HFF-Myc (cell line): ENCODE measurements around the gene SLC39A2.
A peak's percentile ranks its signal among the peaks of the same experiment; 100 is the strongest.

ENCODE experiments used
- DNase-seq: peaks from one replicate; pipeline ENCODE4 v3.0.0-alpha.2; 2011; ENCODE audit warnings: low read depth; ENCODE audit errors: extremely low read depth
- H3K4me3 ChIP-seq: replicated peaks from 2 replicates; pipeline ENCODE4 v1.5.1; 2011; ENCODE audit warnings: low read depth, mild to moderate bottlenecking, control low read depth, low read length
- TF ChIP-seq, protein P1 (sequence below): IDR thresholded peaks from 2 replicates; pipeline ENCODE4 v1.5.1; 2012; ENCODE audit warnings: mild to moderate bottlenecking, low read depth, low read length, control low read depth; ENCODE audit errors: missing control alignments

Gene SLC39A2

DNA sequence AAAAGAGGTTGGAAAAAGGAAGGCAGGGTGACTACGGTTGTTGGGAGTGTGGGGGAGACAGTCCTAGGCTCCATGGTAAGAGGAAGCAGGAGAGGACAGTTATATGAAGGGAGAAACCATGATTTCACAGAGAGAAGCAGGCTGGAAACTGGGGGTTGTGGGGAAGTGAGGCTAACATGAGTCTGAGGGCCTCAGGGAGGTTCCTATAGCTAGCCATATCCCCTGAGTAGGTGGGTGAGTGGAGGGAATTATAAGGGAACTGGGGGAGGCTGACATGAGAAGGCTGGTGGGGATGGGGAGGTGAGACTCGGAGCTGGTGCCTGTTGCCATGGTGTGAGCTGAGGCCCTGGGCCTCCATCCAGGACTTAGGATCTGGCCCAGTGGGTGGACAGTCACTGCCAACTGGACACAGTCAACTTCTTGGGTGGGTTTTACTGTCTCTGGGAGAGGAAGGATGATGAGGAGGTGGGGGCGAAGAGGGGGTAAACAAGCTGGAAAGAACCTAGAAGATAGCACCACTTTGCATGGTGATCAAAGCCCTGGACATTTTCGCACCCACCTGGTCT lies 34.1 kb downstream of the SLC39A2 start:
- TF ChIP-seq, protein P1, sequence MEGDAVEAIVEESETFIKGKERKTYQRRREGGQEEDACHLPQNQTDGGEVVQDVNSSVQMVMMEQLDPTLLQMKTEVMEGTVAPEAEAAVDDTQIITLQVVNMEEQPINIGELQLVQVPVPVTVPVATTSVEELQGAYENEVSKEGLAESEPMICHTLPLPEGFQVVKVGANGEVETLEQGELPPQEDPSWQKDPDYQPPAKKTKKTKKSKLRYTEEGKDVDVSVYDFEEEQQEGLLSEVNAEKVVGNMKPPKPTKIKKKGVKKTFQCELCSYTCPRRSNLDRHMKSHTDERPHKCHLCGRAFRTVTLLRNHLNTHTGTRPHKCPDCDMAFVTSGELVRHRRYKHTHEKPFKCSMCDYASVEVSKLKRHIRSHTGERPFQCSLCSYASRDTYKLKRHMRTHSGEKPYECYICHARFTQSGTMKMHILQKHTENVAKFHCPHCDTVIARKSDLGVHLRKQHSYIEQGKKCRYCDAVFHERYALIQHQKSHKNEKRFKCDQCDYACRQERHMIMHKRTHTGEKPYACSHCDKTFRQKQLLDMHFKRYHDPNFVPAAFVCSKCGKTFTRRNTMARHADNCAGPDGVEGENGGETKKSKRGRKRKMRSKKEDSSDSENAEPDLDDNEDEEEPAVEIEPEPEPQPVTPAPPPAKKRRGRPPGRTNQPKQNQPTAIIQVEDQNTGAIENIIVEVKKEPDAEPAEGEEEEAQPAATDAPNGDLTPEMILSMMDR, result no peak
- H3K4me3 ChIP-seq, result no peak overlapping the region
- DNase-seq, result no peak

DNA sequence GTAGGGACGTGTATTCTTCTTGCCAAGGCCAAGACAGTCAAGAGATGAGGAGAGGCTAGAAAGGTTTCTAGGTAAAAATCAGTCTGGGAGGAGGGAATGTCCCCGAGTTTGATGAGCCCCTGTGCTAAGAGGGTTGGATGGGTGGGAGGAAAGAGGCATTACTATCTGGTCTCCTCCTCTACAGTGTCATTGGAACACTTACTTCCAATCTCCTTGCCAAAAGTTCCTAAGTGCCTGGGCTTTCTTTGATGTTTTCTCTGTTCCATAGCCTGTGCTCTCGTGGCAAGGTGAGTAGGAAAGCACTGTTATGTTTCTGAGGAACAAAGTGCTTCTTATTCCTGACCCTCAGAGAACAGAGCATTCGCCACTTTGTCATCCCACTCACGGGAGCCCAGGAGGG lies 35.6 kb downstream of the SLC39A2 start, which contains the start of gene RNASE13:
TSS of gene RNASE13 (minus strand) at position 101 of the 400 bp plus-strand sequence. CDS start 519 bp downstream, outside the sequence.
- TF ChIP-seq, protein P1, result no peak
- no peak within 1 kb of the TSS for H3K4me3 ChIP-seq
- no peak for DNase-seq

DNA sequence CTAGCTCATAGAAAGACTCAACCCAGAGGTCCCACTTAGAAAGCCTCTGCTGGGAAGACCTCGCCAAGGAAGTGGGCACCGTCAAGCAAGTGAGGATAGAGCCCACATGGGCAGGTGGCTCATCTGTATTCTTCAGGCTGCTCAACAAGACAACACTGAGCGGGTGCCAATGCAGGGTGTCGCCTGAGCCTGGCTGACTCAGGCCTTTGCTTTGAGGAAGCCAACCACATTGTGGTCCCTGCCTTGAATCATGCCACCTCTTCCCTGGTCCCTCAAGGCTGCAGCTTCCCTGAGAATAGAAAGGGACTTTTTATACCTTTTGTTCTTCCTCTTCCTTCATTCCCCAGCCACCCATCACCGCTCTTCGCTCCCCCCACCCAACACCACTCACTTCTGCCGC lies 37.7 kb downstream of the SLC39A2 start:
- DNase-seq, result no peak

DNA sequence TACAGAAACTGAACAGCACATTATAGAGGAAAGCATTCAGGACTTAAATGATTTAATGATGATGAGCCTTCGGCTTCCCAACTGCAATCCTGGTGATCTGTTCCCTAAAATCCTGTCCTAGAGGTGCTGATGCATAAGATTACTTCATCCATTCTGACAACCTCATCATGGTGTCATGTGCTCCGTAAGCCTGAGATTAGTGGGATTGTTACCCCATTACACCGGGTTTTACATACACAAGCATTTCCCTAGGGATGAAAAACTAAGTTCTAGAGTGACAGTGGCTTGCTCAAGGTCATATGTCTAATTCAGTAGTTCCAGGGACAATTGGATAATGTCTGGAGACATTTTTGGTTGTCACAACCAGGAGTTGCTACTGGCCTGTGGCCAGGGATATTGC lies 38.1 kb downstream of the SLC39A2 start:
- DNase-seq, result no peak
- TF ChIP-seq, protein P1, result no peak
- H3K4me3 ChIP-seq, result no peak overlapping the region

More for the DNA sequence above, 37.7 kb downstream of the SLC39A2 start:
- no peak overlapping the region for H3K4me3 ChIP-seq
- TF ChIP-seq, protein P1, result no peak

DNA sequence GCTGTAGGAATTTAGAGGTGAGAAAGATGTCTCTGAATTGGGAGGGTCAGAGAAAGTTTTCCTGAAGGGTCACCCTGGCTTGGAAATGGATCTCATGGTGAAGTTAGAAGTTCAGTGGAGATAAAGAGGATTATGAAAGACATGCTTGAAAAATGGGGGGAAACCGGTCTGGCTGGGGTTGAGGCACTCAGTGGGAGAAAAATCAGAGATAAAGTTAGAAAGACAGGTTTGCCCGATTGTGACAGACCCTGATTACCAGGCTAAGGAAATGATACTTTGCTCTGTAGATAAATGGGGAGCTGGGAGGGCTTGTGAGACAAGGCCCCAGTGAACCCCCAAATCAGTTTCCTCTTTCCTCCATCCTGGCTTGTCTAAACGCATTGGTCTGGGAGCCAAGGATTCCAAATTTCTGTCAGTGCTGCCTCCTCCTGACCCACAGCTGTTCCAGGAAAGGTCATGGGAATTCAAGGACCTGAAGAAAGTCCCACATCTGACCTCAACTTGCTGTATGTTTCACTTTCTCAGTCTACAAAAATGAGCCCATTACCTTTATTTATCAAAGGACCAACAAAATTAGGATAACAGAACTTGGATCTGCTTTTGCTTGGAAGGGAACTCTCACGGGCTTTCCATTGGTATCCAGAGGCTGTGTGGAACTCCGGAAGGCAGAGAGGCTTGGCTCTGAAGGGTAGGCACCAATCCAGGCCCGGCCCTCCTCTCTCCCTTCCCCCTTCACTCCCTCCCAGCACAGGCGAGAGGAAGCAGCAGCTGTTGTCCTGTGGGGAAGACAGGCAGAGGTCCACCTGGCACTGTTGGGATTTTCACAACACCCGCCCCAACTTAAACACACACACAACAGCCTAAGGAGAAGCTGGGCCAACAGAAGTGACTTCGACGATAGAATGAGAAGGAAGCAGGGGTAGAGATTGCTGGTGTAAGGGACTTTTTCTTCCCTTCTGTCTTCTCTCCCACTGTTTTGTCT lies 39.6 kb downstream of the SLC39A2 start:
- TF ChIP-seq, protein P1, result no peak
- no peak for DNase-seq

DNA sequence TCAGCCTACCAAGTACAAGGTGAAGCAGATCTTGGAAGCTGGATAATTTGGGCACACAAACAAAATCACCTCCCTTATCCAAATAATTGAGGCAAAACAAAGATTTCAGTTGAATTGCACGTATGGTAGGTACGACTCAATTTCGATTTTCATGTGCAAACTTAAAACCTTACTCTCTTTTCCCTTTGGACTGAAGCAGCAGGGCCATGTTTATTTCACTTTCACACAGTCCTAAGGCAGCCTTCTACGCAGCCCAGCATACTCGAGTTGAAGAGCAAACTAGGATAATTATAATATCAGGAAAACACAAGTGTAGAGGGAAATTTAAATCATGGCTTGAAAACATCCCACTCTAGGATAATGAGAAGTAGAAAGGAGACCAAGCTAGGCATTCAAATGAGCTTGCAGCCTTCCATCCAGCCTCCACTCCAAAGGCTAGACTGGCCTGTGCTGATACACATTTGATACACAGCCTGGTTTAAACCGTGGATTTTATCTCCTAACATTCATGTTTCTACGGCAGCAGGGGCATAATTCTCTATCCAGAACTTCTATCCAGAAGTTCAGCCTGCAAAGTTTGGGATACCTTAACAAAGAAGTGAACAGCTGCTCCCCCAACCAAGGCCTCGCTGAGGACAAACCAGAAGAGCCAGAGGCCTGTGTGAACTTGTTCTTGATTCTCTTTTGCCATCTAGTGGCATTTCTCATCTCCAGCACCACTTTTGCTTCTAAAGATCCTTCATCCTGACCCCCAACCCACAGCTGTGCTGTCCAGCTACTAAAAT lies 40.7 kb downstream of the SLC39A2 start:
- TF ChIP-seq, protein P1, result peak; percentile 63
- DNase-seq, result no peak
- H3K4me3 ChIP-seq, result no peak overlapping the region

More for the DNA sequence above, 39.6 kb downstream of the SLC39A2 start:
- no peak overlapping the region for H3K4me3 ChIP-seq
